Measurements from ENCODE around the gene SMIM23.

Gene SMIM23

DNA sequence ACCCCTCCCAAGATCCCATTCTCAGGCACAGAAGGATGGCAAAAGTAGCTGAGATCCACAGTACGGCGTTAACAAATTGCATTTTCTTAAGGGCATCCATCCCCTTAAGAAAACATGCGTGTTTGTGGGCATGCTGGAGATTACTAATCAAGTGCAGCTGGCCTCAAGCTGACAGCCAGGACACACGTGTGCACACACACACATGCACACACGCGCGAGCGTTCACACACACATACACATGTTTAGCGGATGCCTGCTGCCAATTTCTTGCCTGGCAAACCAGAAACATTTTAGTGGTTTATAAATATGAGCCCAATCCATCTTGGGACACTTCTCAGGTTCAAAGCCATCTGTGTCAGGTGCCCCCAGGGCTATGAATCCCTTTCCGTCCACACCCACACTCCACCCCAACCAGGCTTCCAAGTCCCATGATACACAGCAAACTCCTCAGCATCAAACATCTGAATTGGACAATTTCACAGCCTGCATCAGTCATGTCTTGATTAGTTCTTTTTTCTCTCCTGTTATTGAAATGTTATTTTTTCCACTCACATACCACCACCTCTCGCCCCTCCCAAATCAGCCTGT lies 23.5 kb upstream of the SMIM23 start:
- H3K27ac ChIP-seq (replicated peaks), result no peak overlapping the region
- no peaks in the 10 kb centered on the region for H3K27me3 ChIP-seq (ENCODE audit: insufficient read depth, poor library complexity, severe bottlenecking)
- DNase-seq (ENCODE audit: low read depth in 1 of 2, low spot score in 1 of 2), result no peak
- TF ChIP-seq REST (IDR thresholded peaks at IDR 0.05; ENCODE audit: insufficient replicate concordance, low read depth), result no peak
- TF ChIP-seq SPI1 (IDR thresholded peaks at IDR 0.05; ENCODE audit: borderline replicate concordance, low read depth), result no peak
- TF ChIP-seq POLR2AphosphoS5 (IDR thresholded peaks at IDR 0.05; ENCODE audit: low read depth), result no peak
- TF ChIP-seq CTCF (IDR thresholded peaks at IDR 0.05; ENCODE audit: insufficient read depth, low read length), result no peak
- TF ChIP-seq GABPA (IDR thresholded peaks at IDR 0.05; ENCODE audit: low read depth), result no peak
- H3K4me3 ChIP-seq (replicated peaks; ENCODE audit: insufficient read depth, low read length), result no peak overlapping the region

DNA sequence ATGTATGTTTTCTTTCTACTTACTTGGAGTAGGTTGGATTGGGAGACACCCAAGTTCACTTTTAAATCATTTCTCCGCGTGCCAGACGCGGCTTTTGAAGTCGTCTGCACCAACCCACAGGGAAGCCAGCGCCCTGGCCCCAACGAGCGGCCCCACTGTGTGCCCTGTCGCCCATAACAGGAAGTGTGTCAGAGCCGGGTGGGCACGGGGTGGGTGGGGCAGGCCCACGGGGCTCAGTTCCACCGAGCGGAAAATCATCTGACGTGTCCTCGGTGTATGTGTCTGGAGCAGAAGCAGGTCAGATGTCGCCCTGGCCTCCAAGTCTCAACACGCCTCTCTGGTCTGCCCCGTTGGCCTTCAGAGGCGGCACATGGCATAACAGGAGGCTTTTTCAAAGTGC lies 22.7 kb upstream of the SMIM23 start:
- TF ChIP-seq POLR2AphosphoS5 (IDR thresholded peaks at IDR 0.05; ENCODE audit: low read depth), result no peak
- no peak for TF ChIP-seq SPI1 (IDR thresholded peaks at IDR 0.05; ENCODE audit: borderline replicate concordance, low read depth)
- no peak for TF ChIP-seq CTCF (IDR thresholded peaks at IDR 0.05; ENCODE audit: insufficient read depth, low read length)
- TF ChIP-seq REST (IDR thresholded peaks at IDR 0.05; ENCODE audit: insufficient replicate concordance, low read depth), result no peak
- TF ChIP-seq GABPA (IDR thresholded peaks at IDR 0.05; ENCODE audit: low read depth), result no peak
- no peak overlapping the region for H3K27ac ChIP-seq (replicated peaks)
- no peak overlapping the region for H3K4me3 ChIP-seq (replicated peaks; ENCODE audit: insufficient read depth, low read length)
- no peak for DNase-seq (ENCODE audit: low read depth in 1 of 2, low spot score in 1 of 2)
- H3K27me3 ChIP-seq (ENCODE audit: insufficient read depth, poor library complexity, severe bottlenecking), result no peaks in the 10 kb centered on the region

DNA sequence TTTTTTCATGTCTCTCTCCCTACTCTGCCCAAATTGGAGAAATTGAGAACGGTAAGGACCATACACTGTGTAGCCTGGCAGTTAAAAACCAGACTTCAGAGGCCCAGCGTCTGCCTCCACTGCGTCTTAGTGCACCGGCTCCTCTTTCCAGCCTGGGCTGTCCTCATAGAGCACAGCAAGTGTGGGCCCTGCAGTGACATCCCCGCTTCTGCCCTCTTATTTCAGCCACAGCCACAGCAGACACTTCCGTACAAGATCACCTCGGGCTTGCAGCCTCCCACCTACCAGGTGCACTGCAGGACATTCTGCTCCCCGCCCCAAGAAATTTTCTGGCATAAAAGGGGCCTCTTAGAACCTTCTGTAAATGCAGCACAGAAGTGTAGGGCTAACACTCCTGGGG lies 21.4 kb upstream of the SMIM23 start:
- no peaks in the 10 kb centered on the region for H3K27me3 ChIP-seq (ENCODE audit: insufficient read depth, poor library complexity, severe bottlenecking)

More for the DNA sequence above, 21.4 kb upstream of the SMIM23 start:
- Histone ChIP-seq H3K4me3 (replicated peaks; ENCODE audit: insufficient read depth, low read length) (no peak overlapping the region), H3K27ac (replicated peaks) (no peak overlapping the region)
- no peak for DNase-seq (ENCODE audit: low read depth in 1 of 2, low spot score in 1 of 2)
- no peak for TF ChIP-seq GABPA (IDR thresholded peaks at IDR 0.05; ENCODE audit: low read depth)
- no peak for TF ChIP-seq REST (IDR thresholded peaks at IDR 0.05; ENCODE audit: insufficient replicate concordance, low read depth)
- no peak for TF ChIP-seq CTCF (IDR thresholded peaks at IDR 0.05; ENCODE audit: insufficient read depth, low read length)
- TF ChIP-seq POLR2AphosphoS5 (IDR thresholded peaks at IDR 0.05; ENCODE audit: low read depth), result no peak
- TF ChIP-seq SPI1 (IDR thresholded peaks at IDR 0.05; ENCODE audit: borderline replicate concordance, low read depth), result no peak

Measured in HL-60 (cell line).